GM12878 (cell line): ENCODE results near the gene OGFR.

Experiments used
- CHD2 ChIP-seq: IDR thresholded peaks from 2 replicates; pipeline ENCODE4 v1.6.1; 2011; ENCODE audit warnings: low read depth, low read length, improper control_type of control experiment, borderline replicate concordance
- CTCF ChIP-seq, 3 experiments: IDR thresholded peaks in 2 of 3; conservative IDR thresholded peaks in 1 of 3; 2 replicates each; pipeline ENCODE4 v1.5.1; 2011; ENCODE audit warnings: low read depth in 3 of 3, low read length in 3 of 3, mild to moderate bottlenecking in 3 of 3, control low read depth in 2 of 3, moderate library complexity in 2 of 3, inconsistent platforms in 1 of 3, mixed read lengths in 1 of 3; ENCODE audit not compliant: control insufficient read depth in 2 of 3, insufficient read depth in 1 of 3; ENCODE audit errors: extremely low read depth in 1 of 3
- EZH2 ChIP-seq: IDR thresholded peaks from 2 replicates; pipeline ENCODE4 v1.6.1; 2012; ENCODE audit warnings: low read depth, mild to moderate bottlenecking, control low read depth, inconsistent platforms, low read length, borderline replicate concordance; ENCODE audit not compliant: control insufficient read depth
- REST ChIP-seq: IDR thresholded peaks from 2 replicates; pipeline ENCODE4 v1.6.1; 2012; ENCODE audit warnings: mild to moderate bottlenecking, low read depth, low read length
- USF1 ChIP-seq: IDR thresholded peaks from 2 replicates; pipeline ENCODE4 v1.6.1; 2011; ENCODE audit warnings: borderline replicate concordance, low read depth, mild to moderate bottlenecking, moderate library complexity, mixed read lengths, low read length; ENCODE audit not compliant: insufficient read depth; ENCODE audit errors: extremely low read length

- no peak for TF ChIP-seq EZH2
- TF ChIP-seq CTCF (IDR thresholded peaks at IDR 0.05 in 2 of 3, conservative IDR thresholded peaks at IDR 0.05 in 1 of 3; ENCODE audit: control insufficient read depth in 2 of 3, extremely low read depth in 1 of 3, insufficient read depth in 1 of 3, low read depth in 3 of 3, low read length in 3 of 3): no peak
- TF ChIP-seq REST: no peak
- TF ChIP-seq USF1: no peak
- no peak for TF ChIP-seq CHD2
Observed at GRCh38 chr20:62778058-62778457, 26.6 kb upstream of the OGFR start.
